ENCODE measurements around the gene SHISA6.

SHISA6 gene

GRCh38 chr17:11459861-11460331 is 218.9 kb downstream of the SHISA6 start:
- no peak for DNase-seq (ENCODE audit: low spot score)

GRCh38 chr17:11461993-11462548 is 221.1 kb downstream of the SHISA6 start:
- DNase-seq (ENCODE audit: low spot score), result no peak

- DNase-seq (ENCODE audit: low spot score), result no peak
Observed at GRCh38 chr17:11467639-11468038, 226.6 kb downstream of the SHISA6 start.

- DNase-seq (ENCODE audit: low spot score), result no peak
Observed at GRCh38 chr17:11485336-11486100, 244.5 kb downstream of the SHISA6 start.

GRCh38 chr17:11486101-11486867 is 245.3 kb downstream of the SHISA6 start:
- no peak for DNase-seq (ENCODE audit: low spot score)

- no peak for DNase-seq (ENCODE audit: low spot score)
Observed at GRCh38 chr17:11486868-11487310, 245.9 kb downstream of the SHISA6 start.

GRCh38 chr17:11487469-11487868 is 246.5 kb downstream of the SHISA6 start:
- DNase-seq (ENCODE audit: low spot score), result no peak

GRCh38 chr17:11488407-11488806 is 247.4 kb downstream of the SHISA6 start:
- no peak for DNase-seq (ENCODE audit: low spot score)

GRCh38 chr17:11490171-11490755 is 249.2 kb downstream of the SHISA6 start:
- DNase-seq (ENCODE audit: low spot score), result no peak

- no peak for DNase-seq (ENCODE audit: low spot score)
Observed at GRCh38 chr17:11492511-11492910, 251.5 kb downstream of the SHISA6 start.

- no peak for DNase-seq (ENCODE audit: low spot score)
Observed at GRCh38 chr17:11493936-11494335, 252.9 kb downstream of the SHISA6 start.

GRCh38 chr17:11495613-11496012 is 254.6 kb downstream of the SHISA6 start:
- no peak for DNase-seq (ENCODE audit: low spot score)

- DNase-seq (ENCODE audit: low spot score), result no peak
Observed at GRCh38 chr17:11499881-11500280, 258.9 kb downstream of the SHISA6 start.

- DNase-seq (ENCODE audit: low spot score), result no peak
Observed at GRCh38 chr17:11503308-11504035, 262.5 kb downstream of the SHISA6 start.

- DNase-seq (ENCODE audit: low spot score), result peak; percentile 4
Observed at GRCh38 chr17:11506635-11507034, 265.6 kb downstream of the SHISA6 start.

GRCh38 chr17:11511696-11512095 is 270.7 kb downstream of the SHISA6 start:
- DNase-seq (ENCODE audit: low spot score), result no peak

GRCh38 chr17:11514565-11514964 is 273.6 kb downstream of the SHISA6 start:
- DNase-seq (ENCODE audit: low spot score), result no peak

GRCh38 chr17:11514981-11515680 is 274.1 kb downstream of the SHISA6 start:
- DNase-seq (ENCODE audit: low spot score), result no peak

GRCh38 chr17:11515901-11516300 is 274.9 kb downstream of the SHISA6 start:
- DNase-seq (ENCODE audit: low spot score), result no peak

- DNase-seq (ENCODE audit: low spot score), result no peak
Observed at GRCh38 chr17:11535231-11535630, 294.2 kb downstream of the SHISA6 start.

GRCh38 chr17:11538366-11538765 is 297.4 kb downstream of the SHISA6 start:
- no peak for DNase-seq (ENCODE audit: low spot score)

All from kidney capillary endothelial cell (primary cell).